Keratinocyte (primary cell): ENCODE results near the gene NFATC3.

Experiments
- CTCF ChIP-seq, 3 experiments: IDR thresholded peaks in 1 of 3; conservative IDR thresholded peaks in 1 of 3; optimal IDR thresholded peaks in 1 of 3; 2 replicates in 2 of 3; 3 replicates in 1 of 3; pipeline versions ENCODE3 to v1.5.1; 2011; ENCODE audit warnings: low read length in 3 of 3, mild to moderate bottlenecking in 3 of 3, moderate library complexity in 2 of 3, control low read depth in 1 of 3, inconsistent platforms in 1 of 3; ENCODE audit not compliant: insufficient read depth in 2 of 3; ENCODE audit errors: extremely low read depth in 1 of 3
- EZH2 ChIP-seq: IDR thresholded peaks from one replicate; pipeline ENCODE4 v1.6.1; 2012; ENCODE audit warnings: inconsistent platforms, mild to moderate bottlenecking, low read length, moderate library complexity

- TF ChIP-seq EZH2 (no peak), CTCF (optimal IDR thresholded peaks at IDR 0.05 in 1 of 3, IDR thresholded peaks at IDR 0.05 in 1 of 3, conservative IDR thresholded peaks at IDR 0.05 in 1 of 3; ENCODE audit: extremely low read depth in 1 of 3, insufficient read depth in 2 of 3, low read length in 3 of 3) (no peak)
Observed at GRCh38 chr16:68061396-68061795, 23.8 kb upstream of the NFATC3 start.
